Measurements from ENCODE around the gene GRIN2B.

GRIN2B gene

GRCh38 chr12:13986031-13986430 lies 4.6 kb upstream of the GRIN2B start:
- Histone ChIP-seq H3K36me3 (ENCODE audit: insufficient read depth) (no peaks in the 10 kb centered on the region), H3K4me2 (no peak overlapping the region), H3K4me1 (ENCODE audit: low read depth, poor library complexity, severe bottlenecking) (no peaks in the 10 kb centered on the region), H3K27me3 (ENCODE audit: insufficient read depth, low read depth) (no peaks in the 10 kb centered on the region), H4K20me1 (ENCODE audit: insufficient read depth) (no peaks in the 10 kb centered on the region), H3K4me3 (IDR thresholded peaks at IDR 0.05; ENCODE audit: insufficient read depth, low read depth, low read length) (no peak overlapping the region), H2AFZ (ENCODE audit: low read depth) (no peak overlapping the region), H3K9ac (no peak overlapping the region), H3K79me2 (ENCODE audit: insufficient read depth, low read depth) (no peaks in the 10 kb centered on the region), H3K27ac (no peak overlapping the region)
- TF ChIP-seq, protein P1, sequence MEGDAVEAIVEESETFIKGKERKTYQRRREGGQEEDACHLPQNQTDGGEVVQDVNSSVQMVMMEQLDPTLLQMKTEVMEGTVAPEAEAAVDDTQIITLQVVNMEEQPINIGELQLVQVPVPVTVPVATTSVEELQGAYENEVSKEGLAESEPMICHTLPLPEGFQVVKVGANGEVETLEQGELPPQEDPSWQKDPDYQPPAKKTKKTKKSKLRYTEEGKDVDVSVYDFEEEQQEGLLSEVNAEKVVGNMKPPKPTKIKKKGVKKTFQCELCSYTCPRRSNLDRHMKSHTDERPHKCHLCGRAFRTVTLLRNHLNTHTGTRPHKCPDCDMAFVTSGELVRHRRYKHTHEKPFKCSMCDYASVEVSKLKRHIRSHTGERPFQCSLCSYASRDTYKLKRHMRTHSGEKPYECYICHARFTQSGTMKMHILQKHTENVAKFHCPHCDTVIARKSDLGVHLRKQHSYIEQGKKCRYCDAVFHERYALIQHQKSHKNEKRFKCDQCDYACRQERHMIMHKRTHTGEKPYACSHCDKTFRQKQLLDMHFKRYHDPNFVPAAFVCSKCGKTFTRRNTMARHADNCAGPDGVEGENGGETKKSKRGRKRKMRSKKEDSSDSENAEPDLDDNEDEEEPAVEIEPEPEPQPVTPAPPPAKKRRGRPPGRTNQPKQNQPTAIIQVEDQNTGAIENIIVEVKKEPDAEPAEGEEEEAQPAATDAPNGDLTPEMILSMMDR (conservative IDR thresholded peaks at IDR 0.05; ENCODE audit: low read depth, low read length), result no peak

- no peak overlapping the region for H3K4me3 ChIP-seq (IDR thresholded peaks at IDR 0.05; ENCODE audit: insufficient read depth, low read depth, low read length)
- H2AFZ ChIP-seq (ENCODE audit: low read depth), result no peak overlapping the region
- no peaks in the 10 kb centered on the region for H3K27me3 ChIP-seq (ENCODE audit: insufficient read depth, low read depth)
- no peaks in the 10 kb centered on the region for H3K79me2 ChIP-seq (ENCODE audit: insufficient read depth, low read depth)
- H3K4me2 ChIP-seq, result no peak overlapping the region
- no peaks in the 10 kb centered on the region for H4K20me1 ChIP-seq (ENCODE audit: insufficient read depth)
- H3K4me1 ChIP-seq (ENCODE audit: low read depth, poor library complexity, severe bottlenecking), result no peaks in the 10 kb centered on the region
- H3K9ac ChIP-seq, result no peak overlapping the region
- H3K27ac ChIP-seq, result no peak overlapping the region
- TF ChIP-seq, protein P1 (conservative IDR thresholded peaks at IDR 0.05; ENCODE audit: low read depth, low read length), result no peak
- H3K36me3 ChIP-seq (ENCODE audit: insufficient read depth), result no peaks in the 10 kb centered on the region
These were observed 588 bp upstream of the GRIN2B start for GRCh38 chr12:13981990-13982389.

DNA sequence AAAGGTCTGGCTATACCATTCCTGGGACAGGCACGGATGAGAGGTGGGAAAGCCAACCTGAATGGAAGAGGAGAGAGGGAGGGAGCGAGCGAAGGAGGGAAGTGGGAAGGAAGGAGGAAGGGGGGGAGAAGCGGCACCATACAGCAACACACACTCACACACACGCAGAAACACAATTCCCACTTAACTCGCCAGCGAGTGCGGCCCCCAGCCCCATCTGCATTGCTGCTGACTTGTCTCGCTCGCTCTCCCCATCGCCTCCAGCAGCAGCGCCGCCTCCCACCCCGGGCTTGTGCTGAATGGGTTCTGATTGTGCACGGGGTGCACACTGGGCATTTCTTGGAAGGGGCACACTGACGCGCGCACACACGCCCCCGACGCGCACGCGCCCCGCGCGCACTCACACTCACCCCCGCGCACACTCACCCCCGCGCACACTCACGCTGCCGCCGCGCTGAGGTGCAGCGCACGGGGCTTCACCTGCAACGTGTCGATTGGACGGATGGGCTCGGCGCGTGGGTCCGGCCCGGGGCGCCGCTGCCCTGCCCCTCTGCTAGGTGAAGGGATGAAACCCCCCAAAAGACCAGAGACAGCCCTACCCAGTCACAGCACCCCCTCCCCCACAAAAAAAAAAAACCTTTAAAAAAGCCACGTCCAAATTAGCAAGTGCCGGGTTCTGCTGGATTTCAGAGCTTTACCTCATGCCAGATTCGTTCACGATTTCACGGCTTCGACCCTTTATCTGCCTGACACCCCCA lies 685 bp downstream of the GRIN2B start:
- H3K4me1 ChIP-seq (ENCODE audit: low read depth, poor library complexity, severe bottlenecking), result no peaks in the 10 kb centered on the region
- no peak overlapping the region for H3K27ac ChIP-seq
- no peaks in the 10 kb centered on the region for H3K27me3 ChIP-seq (ENCODE audit: insufficient read depth, low read depth)
- H3K4me3 ChIP-seq (IDR thresholded peaks at IDR 0.05; ENCODE audit: insufficient read depth, low read depth, low read length), result no peak overlapping the region
- no peaks in the 10 kb centered on the region for H4K20me1 ChIP-seq (ENCODE audit: insufficient read depth)
- no peak overlapping the region for H3K4me2 ChIP-seq
- H3K36me3 ChIP-seq (ENCODE audit: insufficient read depth), result no peaks in the 10 kb centered on the region
- H3K9ac ChIP-seq, result no peak overlapping the region
- H3K79me2 ChIP-seq (ENCODE audit: insufficient read depth, low read depth), result no peaks in the 10 kb centered on the region
- TF ChIP-seq, protein P1 (conservative IDR thresholded peaks at IDR 0.05; ENCODE audit: low read depth, low read length), result no peak
- no peak overlapping the region for H2AFZ ChIP-seq (ENCODE audit: low read depth)

GRCh38 chr12:13979772-13980378 lies 1.5 kb downstream of the GRIN2B start:
- H3K79me2 ChIP-seq (ENCODE audit: insufficient read depth, low read depth), result no peaks in the 10 kb centered on the region
- H3K4me2 ChIP-seq, result no peak overlapping the region
- no peaks in the 10 kb centered on the region for H3K27me3 ChIP-seq (ENCODE audit: insufficient read depth, low read depth)
- no peak overlapping the region for H3K27ac ChIP-seq
- no peak overlapping the region for H2AFZ ChIP-seq (ENCODE audit: low read depth)
- TF ChIP-seq, protein P1 (conservative IDR thresholded peaks at IDR 0.05; ENCODE audit: low read depth, low read length), result no peak
- H3K9ac ChIP-seq, result no peak overlapping the region
- no peak overlapping the region for H3K4me3 ChIP-seq (IDR thresholded peaks at IDR 0.05; ENCODE audit: insufficient read depth, low read depth, low read length)
- no peaks in the 10 kb centered on the region for H4K20me1 ChIP-seq (ENCODE audit: insufficient read depth)
- no peaks in the 10 kb centered on the region for H3K36me3 ChIP-seq (ENCODE audit: insufficient read depth)
- H3K4me1 ChIP-seq (ENCODE audit: low read depth, poor library complexity, severe bottlenecking), result no peaks in the 10 kb centered on the region
